HG02642 (cell line): ENCODE results near the gene ELK4.

Source experiments
- ATAC-seq: cut with Tn5 transposase; IDR thresholded peaks from one replicate; pipeline ENCODE4 v1.9.1; 2021; ENCODE audit warnings: mild to moderate bottlenecking; ENCODE audit not compliant: unreplicated experiment, poor library complexity

The ELK4 gene

DNA sequence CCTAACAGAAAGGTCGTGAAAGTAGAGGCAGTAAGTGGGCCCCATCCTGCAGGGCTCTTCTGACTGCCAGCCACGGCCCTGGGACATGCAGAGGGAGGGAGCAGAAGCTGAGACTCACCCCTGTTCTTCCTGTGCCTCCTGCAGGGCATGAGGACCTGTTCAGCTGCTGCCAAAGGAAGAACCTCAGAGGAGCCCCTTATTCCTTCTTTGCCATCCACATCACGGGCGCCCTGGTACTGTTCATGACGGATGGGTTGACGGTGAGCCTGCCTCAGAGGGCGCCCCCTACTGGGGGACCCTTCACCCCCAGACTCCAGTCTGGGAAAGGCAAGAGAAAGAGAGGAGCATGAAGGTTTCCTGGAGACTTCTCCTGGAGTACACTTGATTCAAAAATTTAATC is 47.1 kb downstream of the ELK4 start:
- ATAC-seq: no peak

DNA sequence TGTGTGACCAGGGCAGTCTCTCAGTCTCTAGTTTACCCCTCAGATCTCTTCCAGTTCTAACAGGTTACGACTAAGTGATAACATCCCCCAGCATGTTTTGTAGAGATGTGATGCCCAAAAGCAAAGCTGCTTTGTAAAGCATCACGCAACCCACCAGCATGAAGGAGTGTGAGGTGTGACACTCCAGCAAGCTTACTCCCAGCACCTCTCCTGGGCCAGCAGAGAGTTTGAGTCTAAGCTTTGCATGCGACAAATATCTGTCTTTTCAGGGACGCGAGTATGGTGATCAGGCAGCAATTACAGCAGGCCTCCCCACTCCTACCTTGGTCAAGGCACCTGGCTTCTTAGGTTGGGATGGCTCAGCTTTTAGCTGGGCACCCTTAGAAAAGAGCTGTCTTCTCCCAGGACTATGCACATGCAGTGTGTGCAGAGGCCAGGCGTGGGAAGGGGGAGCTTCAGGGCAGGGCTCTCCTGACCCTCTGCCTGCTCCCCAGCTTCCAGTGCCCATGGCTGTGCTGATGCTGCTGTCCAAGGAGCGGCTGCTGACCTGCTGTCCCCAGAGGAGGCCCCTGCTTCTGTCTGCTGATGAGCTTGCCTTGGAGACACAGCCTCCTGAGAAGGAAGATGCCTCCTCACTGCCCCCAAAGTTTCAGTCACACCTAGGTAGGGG is 48.2 kb downstream of the ELK4 start:
- no peak for ATAC-seq

- ATAC-seq: no peak
Measured at GRCh38 chr1:205582471-205583291, 49.1 kb downstream of the ELK4 start.

GRCh38 chr1:205582046-205582445 is 49.8 kb downstream of the ELK4 start:
- no peak for ATAC-seq

- no peak for ATAC-seq
Measured at GRCh38 chr1:205581321-205581980, 50.4 kb downstream of the ELK4 start.

DNA sequence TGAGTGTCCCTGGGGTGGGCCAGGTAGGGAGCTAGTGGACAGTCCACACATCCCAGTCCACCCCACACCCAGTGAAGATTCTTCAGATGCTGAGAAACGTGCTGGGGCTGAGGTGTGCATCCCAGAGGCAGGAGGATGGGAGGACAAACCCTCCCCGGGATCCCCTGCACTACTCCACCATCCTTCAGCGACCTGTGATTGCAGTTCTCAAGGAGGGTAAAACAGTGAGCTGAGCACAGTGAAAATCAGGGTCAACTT is 51.0 kb downstream of the ELK4 start:
- ATAC-seq: no peak

DNA sequence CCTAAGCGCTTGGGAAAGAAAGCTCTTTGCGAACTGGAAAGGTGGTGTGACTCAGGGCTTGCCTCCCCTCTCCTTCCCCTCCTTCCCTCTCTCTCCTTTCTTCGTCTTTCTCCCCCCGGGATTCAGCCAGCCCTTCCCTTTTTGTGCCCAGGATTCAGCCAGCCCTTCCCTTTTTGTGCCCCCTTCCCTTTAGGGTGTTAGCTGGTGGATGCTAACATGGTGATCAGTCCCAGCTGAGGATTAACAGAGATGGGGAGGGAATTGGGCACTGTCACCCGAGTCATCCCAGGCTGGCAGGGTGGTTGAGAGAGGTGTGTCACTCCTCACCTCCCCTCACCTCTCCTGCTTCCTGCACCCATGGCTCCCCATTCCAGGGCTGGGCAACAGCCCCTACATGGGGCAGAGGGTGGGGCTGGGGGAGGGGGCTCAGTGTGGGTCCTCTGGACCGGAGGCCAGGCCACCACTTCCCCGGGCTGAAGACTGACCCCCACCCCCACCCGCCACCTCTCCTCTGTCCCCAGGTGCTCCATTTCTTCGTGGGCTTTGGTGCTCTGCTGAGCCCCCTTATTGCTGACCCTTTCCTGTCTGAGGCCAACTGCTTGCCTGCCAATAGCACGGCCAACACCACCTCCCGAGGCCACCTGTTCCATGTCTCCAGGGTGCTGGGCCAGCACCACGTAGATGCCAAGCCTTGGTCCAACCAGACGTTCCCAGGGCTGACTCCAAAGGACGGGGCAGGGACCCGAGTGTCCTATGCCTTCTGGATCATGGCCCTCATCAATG is 51.5 kb downstream of the ELK4 start:
- ATAC-seq: no peak

- no peak for ATAC-seq
Measured at GRCh38 chr1:205579711-205580110, 52.1 kb downstream of the ELK4 start.

GRCh38 chr1:205578780-205579571 is 52.8 kb downstream of the ELK4 start:
- no peak for ATAC-seq

GRCh38 chr1:205577874-205578658 is 53.7 kb downstream of the ELK4 start:
- ATAC-seq: no peak

DNA sequence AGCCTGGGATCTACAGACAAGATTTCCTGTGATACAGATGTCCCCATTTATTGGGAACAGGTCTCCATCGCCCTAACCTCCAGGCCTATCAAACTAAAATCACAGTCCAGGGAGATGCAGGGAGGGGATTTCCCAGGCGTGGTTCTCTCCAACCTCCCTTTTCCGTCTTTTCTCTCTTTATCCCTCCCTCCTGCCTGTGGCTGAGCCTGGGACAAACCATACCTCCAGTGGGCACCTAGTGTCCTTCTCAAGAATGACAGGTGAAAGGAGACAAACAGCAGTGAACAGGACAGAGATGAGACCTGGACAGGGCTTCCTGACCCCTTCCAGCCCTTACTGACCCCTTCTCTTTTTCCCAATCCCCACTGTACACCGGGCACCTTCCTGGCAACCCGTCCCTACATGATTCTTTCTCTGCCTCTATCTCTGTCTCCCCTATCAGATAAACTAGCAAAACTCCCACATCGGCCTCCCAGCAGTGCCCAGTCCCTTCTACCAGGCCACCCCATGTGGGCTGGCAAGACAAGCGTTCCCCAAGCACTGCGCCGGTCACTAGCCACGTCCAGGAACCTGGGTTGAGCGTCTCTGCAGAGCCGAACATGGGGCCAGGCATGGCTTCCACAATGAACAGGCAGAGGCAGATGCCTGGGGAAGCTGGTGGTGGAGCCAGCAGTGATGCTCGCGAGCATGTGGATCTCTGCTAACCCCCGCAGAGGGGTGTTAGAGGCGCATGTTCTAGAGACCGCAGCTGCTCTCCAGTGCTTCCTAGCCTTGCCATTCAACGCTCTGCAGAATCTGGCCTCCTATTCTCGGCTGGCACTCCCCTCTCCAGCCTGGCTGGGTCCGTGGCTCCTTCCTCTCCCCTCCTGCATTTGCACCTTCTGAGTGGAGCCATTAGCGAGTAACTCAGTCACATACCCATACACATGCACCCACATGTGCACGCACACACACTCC is 54.7 kb downstream of the ELK4 start:
- ATAC-seq: no peak

GRCh38 chr1:205576011-205576410 is 55.8 kb downstream of the ELK4 start:
- ATAC-seq: no peak

DNA sequence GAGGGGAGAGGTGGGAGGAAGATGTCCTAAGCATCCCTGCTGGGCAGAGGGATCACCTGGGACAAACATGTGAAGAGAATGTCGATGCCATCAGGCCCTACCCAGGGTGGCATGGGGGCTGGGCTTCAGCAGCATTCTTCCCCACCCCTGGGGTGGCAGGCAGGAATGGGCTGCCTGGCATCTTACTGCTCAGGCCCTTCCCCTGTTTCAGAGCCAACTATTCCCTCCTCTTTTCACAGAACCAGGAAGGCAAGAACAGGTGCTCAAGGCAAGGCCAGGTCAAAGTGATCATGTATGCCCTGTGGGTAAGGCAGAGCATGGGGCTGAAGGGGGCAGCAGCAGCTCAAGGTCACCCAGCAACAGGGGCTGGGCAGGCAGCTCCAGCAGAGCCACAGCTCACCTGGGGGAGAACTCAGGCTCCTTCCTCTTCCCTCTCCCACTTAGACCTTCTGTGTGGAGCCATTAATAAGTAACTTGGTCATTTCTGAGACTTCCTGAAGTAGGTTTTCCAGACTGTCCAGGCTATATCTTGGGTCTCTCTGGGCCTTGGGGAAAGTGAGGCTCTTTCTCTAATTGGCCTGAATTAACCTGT is 56.4 kb downstream of the ELK4 start:
- ATAC-seq: no peak

DNA sequence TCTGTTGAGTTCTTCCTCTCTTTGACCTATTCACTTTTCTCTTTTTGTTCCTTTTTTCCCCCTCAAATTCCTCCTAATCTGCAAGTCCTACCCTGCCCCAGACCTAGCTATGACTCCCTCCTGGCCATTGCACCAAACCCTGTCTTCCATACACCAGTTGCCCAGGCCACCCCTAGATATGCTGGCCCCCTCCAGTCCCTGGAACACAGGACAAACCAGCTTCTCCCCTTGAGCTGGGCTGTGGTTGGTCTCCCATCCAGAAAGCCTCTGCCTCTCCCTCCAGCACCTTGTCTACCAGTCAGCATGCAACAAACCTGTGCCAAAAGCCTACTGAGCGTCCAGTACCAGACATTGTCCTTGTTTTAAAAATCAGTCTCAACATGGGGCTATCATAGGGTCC is 59.4 kb downstream of the ELK4 start:
- ATAC-seq: no peak

DNA sequence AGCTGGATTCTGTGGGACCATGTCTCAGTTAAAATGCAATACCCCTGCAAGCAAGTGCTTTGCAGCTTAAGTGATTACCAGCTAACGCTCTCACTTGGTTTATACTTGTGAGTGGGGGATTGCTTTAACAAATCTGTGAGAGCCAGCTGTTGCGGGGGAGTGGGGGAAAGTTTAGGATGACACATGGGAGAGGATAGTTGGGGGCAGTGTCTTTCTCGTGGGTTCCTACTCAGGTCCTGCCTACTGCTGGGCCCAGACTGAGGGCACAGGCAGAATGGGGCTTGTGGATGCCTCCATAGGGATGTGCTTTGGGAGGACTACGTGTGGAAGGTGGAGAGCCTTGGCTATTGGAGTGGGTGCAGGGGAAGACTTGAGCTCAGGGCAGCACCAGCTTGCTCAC is 60.1 kb downstream of the ELK4 start:
- ATAC-seq: no peak

GRCh38 chr1:205570796-205571537 is 60.8 kb downstream of the ELK4 start:
- ATAC-seq: no peak

DNA sequence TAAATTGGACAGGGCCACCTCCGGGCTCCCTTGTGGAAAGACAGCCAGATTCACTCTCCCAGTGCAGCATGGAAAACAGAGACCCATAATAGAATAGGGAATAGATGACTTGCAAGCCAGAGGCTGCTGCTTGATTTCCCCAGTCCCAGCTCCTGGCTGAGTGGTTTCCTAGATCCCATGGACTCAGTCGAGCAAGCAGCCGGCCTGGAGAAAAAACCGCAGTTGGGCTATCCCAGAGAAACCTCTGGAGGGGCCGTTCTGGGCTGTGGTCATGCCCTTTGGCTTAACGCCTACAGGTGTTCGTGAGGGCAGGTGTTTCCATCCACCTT is 61.7 kb downstream of the ELK4 start:
- no peak for ATAC-seq
